ENCODE results near the gene SSU72.
"Not testable (repeated sequence)": the region's sequence is repeated elsewhere in the genome, so short reads cannot be mapped to it uniquely, and the experiment has no call there.

The SSU72 gene

DNA sequence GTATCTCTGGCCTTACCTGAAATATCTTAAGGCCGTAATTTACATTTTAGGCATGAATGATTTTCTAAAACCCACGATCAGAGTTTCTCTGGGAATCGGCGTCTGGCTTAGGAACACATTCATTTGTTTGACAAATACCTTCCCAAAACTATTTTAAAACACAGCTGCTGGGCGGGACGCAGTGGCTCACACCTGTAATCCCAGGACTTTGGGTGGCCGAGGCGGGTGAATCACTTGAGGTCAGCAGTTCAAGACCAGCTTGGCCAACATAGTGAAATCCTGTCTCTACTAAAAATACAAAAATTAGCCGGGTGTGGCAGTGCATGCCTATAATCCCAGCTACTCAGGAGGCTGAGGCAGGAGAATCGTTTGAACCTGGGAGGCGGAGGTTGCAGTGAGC is 17.7 kb downstream of the SSU72 start:
- not testable (repeated sequence) for DNase-seq

DNA sequence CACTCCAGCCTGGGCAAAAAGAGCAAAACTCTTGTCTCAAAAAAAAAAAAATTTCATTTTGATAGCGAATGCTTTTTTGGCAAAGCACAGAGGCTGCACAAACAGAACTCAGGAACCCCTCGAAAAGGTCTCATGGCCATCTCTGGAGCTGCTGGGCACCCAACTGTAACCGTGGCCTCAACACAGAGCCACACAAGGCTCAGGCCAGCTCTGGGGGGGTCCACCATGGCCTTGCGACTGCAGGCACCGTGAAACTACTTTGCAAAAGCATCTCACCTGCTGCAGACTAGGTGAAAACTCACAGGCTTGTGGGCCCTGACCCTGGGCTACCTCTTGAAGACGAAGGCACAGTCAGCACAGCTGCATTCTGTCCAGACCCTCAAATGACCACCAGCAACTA is 18.2 kb downstream of the SSU72 start:
- DNase-seq = no peak

DNA sequence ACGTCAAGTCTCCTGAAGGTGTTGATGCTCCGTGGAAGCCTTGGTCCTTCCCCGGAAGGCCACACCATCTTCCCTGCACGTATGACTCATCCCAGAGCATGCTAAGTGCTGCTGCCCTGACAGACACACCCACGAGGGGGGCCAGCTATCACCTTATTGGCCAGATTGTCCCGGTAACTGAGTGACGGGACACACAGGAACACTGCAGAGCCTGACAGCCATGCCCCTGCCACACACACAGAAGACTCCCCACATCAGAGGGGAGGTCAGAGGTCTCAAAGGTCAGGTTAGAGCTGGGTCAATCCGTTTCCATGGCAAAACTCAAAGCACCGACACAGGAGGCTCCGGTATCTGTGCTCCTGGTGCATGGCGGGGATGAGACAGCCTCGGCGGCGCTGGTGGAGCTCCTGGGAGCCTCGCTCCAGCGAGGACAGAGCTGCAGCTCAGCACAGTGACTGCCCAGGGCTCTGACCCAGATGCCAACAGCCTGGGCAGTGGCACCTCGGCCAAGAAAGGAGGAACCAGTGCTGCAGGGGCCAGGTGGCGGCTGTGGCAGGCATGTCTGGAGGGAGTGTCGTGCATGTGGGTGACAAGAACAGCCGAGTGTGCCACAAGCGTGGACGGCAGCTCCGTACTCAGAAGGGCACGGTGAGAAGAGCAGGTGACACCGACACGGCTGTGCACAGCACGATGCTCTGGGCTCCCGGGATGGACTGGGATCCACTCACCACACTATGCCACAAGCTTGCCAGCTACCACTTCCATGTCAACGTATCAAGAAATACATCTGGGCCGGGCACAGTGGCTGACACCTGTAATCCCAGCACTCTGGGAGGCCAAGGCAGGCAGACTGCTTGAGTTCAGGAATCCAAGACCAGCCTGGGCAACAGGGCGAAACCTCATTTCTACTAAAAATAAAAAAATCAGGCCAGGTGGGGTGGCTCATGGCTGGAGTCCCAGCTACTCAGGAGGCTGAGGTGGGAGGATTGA is 19.4 kb downstream of the SSU72 start:
- no peak for DNase-seq

DNA sequence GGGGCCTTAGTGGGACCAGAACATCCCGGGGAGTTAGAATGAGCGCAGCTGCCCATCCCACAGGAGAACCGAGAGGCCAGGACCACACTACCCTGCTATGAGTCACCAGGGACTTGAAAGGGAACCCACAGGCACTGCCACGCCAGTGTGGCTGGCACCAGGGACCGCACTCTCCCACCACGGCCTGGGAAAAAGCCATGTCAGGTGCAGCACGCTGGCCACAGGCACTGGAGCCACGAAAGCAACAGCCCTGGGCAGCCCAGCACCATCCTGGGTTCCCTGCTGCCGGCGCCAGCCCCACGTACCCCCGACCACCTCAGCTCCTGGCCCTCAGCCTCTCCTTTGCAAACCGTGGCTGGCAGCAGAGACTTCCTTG is 20.1 kb downstream of the SSU72 start:
- no peak for DNase-seq

DNA sequence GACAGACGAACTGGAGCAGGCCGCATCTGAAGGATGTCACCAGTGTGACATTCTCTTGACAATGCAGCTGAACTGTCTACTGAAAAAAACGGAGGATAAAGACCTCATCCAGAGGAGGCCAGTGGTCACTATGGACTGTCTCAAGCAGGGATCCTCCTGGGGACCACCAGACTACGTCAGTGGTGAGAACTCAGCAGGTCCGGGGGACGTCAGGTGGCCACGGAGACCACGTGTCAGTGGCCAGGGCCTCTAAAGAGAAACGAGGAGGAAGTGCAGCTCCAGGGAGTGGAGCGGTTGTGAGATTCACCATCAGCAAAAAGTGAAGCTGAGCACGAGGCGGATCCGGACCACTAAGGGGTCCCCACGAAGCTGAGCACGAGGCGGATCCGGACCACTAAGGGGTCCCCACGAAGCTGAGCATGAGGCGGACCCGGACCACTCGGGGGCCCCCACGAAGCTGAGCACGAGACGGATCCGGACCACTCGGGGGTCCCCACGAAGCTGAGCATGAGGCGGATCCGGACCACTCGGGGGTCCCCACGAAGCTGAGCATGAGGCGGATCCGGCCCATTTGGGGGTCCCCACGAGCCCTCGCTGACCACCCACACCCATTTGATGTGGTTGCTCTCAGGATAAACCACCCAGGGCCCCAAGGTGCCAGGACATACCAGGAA is 20.7 kb downstream of the SSU72 start:
- no peak for DNase-seq

DNA sequence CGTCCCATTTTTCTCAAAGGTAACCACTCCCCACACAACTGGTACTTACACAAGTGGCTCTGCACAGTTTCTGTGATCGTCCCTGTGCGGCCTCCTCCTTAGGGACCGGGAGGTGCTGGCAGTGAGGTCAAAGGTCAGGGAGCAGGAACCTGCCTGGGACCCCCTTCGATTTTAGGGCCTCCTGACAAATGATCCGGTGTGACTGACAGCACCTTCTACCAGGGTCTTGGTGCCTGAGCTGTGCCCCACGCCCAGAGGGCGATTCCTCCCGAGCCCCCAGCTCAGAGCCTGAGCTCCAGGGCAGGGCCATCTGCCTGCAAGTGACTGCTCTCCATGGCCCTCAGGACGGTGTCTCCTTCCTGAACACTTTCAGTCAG is 22.4 kb downstream of the SSU72 start:
- no peak for DNase-seq

DNA sequence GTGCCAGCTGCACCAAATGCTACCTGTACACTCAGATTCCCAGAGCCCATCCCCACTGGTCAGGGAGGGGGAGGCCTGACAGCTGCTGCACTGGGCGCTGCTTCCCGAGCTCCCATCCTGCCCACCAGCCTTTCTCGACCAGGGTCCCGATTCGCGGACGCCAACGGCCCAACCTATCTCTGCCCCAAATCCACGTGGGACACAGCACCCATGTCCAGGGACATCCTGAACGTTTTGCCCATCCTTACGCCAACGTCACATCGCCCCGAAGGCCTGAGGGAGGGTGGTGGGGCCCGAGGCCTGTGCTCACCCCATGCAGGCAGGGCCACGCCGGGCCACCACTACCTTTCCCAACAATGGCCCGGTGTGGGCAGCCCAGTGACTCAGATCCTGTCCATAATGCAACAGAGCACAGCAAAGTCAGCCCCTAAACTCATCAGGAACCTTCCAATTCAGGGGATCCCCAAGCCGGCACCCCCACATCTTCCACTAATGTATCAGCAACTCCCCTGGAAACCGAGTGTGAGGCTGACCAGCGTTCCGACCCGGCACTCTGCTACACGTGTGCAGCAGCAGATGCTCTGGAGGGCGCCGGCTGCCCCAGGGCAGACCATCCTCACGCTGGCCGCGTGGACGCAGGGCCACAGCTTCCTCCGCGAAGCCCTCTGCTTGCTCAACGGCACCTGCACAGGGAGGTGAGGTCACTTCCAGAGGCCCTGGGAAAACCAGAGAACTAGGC is 23.0 kb downstream of the SSU72 start:
- DNase-seq = no peak

DNA sequence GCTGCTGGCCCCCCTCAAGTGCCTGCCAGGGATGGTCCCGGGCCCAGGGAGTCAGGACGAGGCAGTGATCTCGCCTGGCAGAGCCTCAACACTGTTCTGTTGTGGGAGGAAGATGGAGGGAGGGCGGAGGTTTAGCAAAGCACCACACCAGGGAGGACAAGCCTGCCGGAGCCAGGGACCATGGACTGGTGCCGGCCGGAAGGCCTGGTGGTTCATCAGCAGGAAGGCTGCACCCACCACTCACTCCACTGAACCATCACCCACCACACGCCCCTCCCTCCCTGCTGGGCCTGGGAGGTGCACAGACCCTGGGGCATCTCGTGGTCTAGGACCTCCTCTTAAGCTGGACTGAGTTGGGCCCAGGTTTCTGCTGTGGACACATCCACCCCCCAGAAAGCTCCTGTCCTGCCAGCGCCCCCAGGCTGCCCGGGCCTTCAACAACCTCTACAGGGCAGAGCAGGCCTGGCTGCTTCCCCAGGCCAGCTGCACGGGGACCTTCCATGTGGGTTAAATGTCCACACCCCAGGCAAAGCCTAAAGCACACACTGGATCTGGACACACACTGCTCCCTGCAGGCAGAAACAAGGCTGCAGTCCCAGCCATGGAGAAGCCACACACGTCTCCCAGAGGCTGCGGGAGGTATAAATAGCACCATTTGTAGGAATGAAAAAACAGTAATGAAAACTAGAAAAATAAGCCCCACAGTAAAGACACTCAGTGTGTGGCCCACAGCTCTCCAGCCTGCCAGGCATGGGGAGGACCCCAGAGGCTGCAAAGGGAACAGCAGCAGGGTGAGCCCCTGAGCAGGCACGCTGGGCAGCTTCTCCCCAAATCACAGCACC is 23.9 kb downstream of the SSU72 start:
- no peak for DNase-seq

DNA sequence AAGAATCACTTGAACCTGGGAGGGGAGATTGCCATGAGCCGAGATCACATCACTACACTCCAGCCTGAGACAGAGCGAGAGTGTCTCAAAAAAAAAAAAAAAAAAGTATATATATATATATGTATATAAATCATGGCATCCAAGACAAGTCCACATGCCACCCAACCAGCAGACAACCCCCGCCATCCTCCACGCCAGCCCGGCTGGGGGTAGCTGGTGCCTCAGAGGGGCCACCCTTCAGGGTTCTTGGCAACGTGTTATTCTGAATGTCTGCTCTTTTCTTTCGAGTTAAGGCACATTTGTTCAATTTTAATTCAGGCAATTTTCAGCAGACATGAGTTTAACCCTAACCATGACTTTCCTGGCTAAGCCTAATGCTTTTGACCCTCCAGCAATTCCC is 24.6 kb downstream of the SSU72 start:
- no peak for DNase-seq

DNA sequence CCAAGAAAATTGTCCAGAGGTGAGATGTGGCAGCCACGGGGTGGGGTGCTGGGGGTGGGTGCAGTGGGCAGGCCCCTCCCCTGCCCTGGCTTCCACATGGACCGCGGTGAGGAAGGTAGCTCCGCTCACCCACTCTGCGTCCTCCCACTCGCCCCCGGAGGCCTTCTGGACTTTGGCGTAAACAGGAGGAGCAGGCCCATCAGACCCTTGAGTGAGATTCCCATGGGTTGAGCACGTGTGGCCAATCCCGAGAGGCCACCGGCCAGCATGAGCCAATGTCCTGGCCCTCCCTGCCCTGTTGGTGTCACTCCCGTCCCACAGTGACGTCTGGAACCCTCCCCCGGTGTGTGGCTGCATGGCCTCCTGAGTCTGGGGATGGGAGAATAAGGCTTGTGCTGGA is 26.1 kb downstream of the SSU72 start:
- DNase-seq = no peak

DNA sequence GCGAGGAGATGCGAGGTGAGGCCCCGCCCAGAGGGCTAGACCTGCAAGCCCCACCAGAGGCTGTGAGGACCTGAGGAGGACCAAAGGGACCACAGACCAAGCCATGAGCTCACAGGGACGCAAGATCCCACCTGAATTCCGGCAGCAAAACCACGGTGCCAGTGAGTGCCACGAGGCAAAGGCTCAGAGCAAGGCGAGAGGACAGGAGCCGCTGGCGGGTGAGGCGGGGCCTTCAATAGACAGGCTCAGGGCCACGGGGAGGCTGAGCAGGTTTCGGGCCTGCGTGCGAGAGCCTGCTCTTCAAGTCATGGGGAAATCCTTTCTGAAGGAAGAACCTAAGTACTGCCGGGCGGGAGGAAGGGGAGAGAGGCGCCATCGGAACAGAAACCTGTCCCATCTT is 27.2 kb downstream of the SSU72 start:
- DNase-seq = no peak

DNA sequence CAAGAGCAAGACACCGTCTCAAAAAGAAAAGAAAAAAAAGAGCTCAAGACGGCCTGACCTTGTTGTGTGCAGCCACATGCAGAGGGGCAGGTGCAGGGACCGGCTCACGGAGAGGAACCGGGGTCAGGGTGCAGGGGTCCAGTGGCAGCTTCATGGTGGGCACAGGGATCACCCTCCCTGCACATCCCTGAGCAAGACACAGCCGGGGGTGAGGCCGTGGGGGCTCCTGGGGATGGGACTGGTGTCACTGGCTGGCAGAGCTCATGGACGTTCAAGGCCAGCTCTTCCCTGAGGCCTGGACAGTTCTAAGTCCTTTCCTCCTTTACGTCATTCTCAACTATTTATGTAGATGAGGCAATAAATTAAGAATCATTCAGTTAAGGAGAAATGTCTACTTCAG is 27.7 kb downstream of the SSU72 start:
- no peak for DNase-seq

DNA sequence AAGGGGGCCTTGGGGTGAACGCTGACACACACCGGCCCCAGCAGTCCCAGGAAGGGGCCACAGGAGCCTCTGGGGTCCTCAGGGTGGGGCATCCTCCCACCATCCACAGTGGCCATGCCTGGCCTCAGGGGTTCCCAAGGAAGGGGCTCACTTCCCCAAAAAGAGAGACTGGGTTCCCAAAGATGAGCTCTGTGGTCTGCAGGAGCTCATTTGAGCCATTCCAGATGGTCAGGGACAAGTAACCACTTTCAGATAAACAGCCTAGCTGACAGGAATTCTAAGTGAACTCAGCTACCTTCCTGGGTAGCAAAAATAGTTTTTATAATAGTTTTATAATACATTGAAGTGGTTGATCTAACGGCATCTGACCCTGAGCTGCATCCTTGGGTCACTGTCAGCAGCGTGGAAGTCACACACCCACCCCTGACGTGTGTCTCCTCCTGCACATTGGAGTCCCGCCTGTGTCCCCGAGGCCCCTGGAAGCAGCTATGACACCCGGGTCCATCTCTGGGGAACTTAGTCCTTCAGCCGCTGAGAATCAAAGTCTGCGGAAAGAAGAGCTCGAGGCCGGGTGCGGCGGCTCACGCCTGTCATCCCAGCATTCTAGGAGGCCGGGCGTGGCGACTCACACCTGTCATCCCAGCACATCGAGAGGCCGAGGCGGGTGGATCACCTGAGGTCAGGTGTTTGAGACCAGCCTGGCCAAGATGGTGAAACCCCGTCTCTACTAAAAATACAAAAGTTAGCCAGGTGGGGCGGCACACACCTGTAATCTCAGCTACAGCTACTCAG is 28.5 kb downstream of the SSU72 start:
- DNase-seq = no peak

DNA sequence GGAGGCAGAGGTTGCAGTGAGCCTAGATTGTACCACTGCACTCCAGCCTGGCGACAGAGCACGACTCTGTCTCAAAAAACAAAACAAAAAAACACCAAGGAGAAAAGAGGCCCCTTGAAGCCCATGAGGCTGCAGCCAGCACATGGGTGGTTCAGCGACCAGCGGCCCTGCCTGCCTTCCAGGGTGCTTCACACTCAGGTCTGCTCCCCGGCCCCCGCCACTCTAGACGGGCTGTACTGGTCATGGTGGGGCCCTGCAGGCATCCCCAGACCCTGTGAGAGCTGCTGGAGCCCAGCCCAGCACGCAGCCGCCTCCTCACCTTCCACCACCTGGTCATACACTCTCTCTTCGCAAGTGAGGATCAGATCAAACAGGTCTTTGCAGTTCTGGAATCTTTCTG is 30.1 kb downstream of the SSU72 start:
- no peak for DNase-seq

DNA sequence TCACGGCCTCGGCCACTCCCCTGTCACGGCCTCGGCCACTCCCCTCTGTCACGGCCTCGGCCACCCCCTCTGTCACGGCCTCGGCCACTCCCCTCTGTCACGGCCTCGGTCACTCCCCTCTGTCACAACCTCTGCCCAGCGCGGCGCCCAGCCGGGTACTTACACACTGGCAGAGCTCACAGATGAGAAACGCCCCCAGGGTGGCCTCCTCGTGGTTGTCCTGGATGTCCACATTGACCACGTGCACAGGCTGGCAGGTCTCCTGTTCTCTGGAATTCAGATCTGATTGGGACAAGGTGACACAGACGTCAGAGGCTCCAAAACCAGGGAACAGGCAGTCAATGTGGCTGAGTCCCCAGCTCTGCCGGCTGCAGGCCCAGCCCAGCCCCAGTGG is 31.0 kb downstream of the SSU72 start:
- no peak for DNase-seq

DNA sequence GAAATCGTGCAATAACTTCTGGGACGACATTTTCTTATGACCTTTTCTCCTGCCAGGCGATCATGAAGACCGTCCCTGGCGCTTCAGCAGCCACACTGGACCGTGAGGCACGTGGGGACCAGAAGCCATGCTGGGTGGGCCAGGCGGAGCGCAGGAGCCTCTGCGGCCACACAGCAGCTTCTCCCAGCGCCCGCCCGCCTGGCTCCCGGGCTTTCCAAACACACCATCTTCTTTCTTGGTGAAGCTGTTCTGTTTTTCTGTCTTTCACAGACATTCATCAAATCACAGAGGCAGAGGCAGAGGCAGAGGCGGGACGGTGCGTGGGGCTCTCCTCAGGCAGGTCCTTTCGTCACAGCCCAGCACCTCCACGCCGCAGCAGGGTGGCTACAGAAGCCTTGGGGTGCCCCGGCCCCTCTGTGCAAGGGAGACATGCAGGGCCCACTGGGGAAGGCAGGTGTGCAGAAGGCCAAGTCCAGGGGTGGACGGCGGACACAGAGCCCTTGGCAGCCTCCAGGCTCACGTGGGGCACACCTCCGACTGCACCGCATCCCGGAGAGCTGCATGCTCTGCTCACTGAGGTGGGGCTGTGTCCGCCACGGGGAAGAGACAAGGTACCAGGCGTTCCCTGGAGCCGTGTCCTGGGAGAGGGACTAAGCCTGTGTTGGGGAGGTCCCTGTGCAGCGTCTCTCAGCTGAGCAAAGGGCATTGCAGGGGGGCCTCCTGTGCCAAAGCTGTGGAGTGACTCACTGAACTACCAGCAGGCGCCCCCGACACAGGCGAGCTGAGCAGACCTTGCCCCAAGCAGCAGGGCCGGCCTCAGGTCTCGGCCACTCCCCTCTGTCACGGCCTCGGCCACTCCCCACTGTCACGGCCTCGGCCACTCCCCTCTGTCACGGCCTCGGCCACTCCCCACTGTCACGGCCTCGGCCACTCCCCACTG is 31.6 kb downstream of the SSU72 start:
- no peak for DNase-seq

DNA sequence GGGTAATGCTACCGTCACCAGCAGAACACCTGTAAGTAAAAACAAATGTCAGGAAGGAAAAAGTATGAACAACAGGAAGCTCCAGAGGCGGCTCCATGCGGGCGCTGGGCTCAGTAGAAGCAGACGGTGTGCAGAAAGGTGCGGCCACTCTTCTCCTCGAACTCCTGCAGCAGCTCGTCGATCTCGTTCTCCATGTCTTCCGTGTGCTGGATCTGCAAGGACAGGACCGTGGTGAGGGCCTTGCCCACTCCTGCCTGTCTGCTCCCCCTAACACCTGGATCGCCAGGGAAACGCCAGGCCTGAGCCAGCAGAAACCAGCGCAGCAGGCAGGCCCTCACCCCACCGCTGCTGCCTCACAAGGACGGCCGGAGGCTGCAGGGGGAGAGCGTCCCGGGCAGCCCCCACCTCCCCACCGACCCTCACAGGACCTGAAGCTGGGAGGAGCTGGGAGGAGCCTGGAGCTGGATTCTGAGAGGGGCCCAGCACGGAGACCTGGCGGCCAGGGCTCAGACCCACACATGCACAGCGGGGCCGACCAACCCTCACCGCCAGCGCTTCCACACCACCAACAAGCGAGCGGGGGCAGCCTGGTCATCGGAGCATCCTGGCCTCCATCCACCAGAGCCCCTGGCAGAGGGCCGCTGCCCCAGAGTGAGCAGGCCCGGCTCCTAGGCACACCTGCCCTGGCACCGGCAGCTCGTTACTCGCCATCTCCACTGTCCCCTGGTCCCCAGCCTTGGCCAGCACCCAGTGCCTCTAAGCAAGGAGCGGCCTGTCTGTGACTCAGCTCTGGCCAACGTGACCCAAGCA is 32.5 kb downstream of the SSU72 start:
- no peak for DNase-seq

DNA sequence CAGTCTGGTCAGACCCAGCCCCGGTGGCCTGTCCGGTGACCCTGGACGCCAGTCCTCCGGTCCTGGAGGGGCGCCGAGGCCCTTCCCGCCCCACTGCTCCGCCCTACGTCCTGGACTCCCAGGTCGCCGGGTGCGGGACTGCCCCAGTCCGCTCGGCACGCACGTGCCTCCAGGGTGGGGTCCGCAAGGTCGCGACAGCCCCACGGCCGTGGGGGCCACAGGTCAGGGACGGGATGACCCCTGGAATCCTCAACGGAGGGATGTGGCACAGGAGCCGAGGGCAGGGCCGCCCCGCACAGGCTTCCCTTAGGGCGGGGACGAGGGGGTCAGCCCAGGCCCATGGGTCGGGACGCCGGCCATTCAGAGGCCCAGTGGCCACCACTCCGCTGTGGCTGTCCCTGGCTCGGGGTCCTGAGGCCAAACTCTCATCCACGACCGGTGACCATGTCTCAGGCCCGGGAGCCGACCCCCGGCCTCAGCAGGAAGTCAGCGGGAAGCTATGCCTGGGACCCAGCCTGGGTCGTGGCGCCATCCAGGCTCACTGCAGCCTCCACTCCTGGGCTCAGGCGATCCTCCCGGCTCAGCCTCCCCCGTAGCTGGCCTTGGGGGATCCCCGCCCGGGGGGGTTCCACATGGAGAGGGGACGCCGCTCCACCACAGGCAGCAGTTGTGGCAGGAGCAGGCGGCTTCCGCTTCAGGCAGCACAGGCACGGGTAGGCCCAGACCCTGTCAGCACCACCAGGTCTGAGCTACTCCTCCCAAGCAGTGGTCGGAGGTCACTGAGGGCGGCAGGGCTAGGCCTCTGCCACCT is 33.6 kb downstream of the SSU72 start:
- no peak for DNase-seq

Data from NCI-H2171 (cell line).